CD4-positive, alpha-beta T cell treated with Interleukin-17A for 1 hour (primary cell): ENCODE data around the gene ZNHIT1.
A peak's percentile ranks its signal among the peaks of the same experiment; 100 is the strongest.
"Not testable (repeated sequence)": the region's sequence is repeated elsewhere in the genome, so short reads cannot be mapped to it uniquely, and the experiment has no call there.

Experiments
- DNase-seq: peaks from one replicate; pipeline ENCODE4 v3.0.0-alpha.2; 2020

Gene ZNHIT1

DNA sequence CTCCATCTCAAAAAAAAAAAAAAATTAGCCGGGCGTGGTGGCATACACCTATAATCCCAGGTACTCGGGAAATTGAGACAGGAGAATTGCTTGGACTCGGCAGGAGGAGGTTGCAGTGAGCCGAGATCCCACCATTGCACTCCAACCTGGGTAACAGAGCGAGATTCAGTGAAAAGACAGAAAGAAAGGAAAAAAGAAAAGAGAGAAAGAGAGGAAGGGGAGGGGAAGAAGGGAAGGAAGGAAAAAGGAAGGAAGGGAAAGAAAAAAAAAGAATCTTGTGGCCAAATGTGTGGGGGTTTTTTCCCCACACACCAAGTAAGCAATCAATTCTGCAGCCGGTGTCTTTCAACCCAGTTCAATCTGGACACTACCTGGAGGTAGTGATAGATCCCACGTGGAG, 28.9 kb upstream of the ZNHIT1 start:
- no peak for DNase-seq

DNA sequence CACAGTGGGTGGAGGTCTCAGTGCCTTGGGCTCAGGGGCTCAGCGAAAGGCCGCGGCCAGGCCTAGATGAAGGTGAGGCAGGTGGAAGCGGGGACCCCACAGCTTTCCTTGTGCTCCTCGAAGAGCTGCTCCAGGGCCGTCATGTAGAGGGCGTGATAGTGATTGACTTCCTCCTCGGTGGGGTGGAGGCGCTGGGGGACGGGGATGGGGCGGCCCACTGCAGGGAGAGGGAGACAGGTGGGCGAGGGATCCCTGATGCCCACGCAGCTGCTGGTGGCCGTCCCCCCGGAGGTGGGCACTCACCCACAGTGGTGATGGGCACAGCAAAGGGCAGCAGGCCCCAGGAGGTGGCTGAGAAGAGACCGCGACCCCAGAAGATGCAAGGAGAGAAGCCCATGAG, 22.1 kb upstream of the ZNHIT1 start:
- no peak for DNase-seq

DNA sequence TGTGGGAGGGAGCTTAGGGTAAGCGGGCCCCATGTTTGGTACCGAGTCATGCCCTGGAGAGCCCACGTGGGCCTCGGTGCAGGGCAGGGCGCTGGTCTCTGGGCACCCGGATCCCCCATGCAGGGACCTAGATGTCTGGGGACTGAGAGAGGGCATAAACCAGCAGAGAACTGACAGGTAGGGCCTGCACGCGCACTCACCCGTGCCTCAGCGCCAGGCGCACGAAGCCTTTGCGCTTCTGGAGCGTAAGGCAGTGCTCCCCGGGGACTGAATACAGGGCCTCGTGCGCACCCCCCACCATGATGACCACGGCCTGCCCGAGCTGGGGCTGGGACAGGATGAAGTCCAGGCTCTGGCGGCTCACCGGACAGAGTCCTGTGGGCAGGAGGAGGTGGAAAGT, 20.0 kb upstream of the ZNHIT1 start:
- no peak for DNase-seq

DNA sequence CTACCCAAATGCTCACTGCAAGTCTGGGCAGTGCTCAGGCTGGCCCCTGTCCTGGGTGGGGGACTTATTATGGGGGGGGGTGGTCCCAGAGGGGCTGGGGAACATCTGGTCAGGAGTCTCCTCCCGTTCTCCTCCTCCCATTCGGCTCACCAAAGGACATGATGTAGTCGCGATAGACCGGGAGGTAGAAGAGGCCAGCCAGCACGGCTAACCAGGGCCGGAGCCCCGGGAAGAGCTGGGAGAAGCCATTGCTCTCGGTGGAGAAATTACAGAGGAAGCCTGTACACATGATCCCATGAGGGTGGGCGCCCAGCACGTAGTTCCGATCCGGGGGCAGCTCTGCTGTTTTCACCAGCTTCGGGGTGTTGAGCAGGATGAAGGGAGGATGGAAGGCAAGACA, 19.5 kb upstream of the ZNHIT1 start:
- no peak for DNase-seq

GRCh38 chr7:101199522-101199921, 18.4 kb upstream of the ZNHIT1 start:
- not testable (repeated sequence) for DNase-seq

DNA sequence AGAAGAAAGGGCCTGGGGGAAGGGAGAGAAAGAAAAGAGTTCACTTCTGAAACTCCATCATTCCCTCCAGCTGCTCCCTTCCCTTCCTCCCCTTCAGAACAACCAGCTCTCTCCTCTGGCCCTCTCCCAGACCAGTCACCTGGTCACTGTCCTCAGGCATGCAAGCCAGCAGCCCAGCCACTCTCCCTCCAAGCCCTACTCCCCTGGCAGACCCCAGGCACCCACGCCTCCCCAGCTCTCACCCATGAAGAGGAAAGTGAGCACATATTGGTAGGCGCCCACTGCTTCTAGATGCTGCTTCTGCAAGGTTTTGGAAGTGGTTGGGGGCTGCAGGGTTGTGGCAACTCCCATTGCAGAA, 17.5 kb upstream of the ZNHIT1 start:
- DNase-seq: no peak

GRCh38 chr7:101200862-101201599, 16.9 kb upstream of the ZNHIT1 start, which contains the start of gene MOGAT3:
TSS of gene MOGAT3 (minus strand) at chr7:101201036. CDS start at chr7:101200854, 182 bp downstream.
- DNase-seq: no peak

DNA sequence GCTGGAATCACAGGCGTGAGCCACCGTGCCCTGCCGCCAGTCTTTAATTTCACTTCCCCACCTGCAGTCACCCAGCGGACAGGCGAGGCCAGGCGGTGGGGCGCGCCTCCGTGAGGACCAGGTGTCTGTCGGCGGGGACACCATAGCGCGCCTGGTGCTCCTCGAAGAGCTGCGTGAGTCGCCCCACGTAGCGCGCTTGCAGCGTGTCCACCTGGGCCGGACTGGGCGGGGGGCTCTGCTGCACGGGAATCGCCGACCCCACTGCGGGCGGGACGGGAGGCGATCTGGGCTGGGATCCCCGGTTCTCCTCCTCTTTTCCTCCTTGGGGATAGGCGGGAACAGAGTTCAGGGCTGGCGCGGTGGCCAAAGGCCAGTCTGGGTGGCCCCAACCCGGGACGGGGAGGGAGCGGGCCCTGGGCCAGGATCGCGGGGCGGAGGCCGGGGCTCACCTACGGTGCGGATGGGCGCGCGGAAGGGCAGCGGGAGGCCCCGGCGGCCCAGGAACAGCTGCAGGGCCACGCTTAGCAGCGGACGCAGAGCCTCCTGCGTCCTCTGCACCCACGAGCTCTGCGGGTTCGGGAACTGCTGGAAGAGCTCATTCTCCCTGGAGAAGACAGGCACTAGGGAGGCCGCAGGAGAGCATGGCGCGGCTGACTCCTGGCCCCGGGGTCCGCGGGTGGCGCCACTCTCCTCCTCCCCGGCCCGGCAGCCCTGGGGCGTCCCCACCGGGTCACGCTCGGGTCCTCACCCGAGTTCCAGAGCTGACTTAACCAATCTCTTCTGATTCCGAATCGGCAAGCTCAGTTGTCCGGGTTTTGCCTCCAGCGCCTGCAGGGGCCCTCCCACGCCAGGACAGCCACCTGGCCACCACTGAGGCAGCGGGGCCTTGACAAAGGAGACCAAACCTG, 16.0 kb upstream of the ZNHIT1 start:
- no peak for DNase-seq

GRCh38 chr7:101202603-101202918, 15.4 kb upstream of the ZNHIT1 start:
- no peak for DNase-seq

- DNase-seq: peak; percentile 51
These were observed 13.9 kb upstream of the ZNHIT1 start for GRCh38 chr7:101203740-101204738.

- DNase-seq: no peak
These were observed 11.9 kb upstream of the ZNHIT1 start for GRCh38 chr7:101205901-101206664.

DNA sequence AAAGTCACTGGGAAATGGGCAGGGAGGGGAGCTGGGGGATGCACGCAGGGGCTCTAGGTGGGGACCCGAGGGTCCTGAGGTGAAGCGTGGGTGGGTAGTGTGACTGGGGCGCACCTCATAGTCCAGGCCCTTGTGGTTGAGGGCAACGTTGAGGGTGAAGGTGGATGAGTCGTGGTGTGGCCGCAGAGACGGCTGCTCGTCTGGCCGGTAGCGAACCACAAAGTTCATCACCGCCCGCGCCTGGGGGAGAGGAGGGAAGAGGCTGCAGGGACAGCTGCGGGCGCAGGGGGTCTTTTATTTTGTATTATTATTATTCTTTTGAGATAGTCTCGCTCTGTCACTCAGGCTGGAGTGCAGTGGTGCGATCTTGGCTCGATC, 11.3 kb upstream of the ZNHIT1 start:
- no peak for DNase-seq

GRCh38 chr7:101207459-101207858, 10.5 kb upstream of the ZNHIT1 start:
- DNase-seq: no peak

- DNase-seq: no peak
These were observed 9.2 kb upstream of the ZNHIT1 start for GRCh38 chr7:101208794-101209193.

DNA sequence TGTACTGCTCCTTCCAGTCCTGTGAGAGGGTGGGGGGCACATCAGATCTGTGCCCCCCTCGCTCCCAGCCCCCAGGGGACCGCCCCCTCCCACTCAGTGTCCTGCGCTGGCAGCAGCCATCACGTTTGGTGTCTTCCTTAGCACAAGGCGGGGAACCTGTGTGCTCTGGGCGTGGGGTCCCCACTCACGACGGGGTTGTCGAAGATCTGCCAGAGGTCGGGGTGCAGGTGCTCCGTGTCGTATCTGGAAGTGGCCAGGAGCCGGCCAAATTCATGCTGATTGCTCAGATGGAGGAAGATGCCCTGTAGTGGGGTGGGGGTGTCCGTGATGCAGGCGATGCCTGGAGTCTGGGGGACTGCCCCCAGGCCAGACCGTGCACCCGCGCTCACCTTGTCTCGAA, 7.8 kb upstream of the ZNHIT1 start:
- no peak for DNase-seq

DNA sequence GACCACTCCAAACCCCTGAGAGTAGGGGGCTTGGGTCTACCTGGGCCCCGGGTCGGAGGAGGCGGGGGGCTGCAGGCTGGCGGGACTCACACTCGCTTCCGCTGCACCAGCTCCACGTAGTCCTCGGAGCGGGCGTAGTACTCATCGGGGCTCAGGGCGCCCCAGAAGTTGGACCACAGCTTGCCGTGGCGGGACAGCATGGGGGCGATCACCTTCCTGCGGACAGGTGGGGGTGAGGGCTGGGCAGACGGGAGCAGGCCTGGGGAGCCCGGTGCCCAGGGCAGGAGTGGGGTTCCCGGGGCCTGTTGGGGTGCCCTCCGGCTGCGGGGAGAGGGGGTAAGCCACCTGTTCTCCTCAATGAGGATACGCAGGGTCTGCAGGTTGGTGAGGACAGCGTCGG, 6.5 kb upstream of the ZNHIT1 start:
- DNase-seq: no peak

DNA sequence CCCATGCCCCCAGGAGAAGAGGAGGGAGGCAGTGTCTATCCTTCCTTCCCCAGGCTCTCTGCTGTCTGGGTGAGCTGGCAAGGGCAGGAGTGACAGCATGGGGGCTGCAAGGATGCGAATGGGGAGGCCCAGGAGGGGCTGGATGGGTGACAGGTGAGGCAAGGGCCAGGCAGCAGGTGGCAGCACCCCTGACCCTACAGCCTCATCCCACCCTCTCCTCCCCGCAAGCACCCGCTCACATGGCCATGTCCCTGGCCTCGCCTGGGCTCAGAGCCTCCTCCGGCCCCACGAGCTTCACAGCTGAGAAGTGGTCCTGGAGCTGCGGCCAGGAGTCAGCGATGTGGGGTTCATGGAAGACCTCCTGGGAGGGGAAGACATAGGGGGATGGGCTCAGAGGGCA, 6.0 kb upstream of the ZNHIT1 start:
- DNase-seq: no peak

DNA sequence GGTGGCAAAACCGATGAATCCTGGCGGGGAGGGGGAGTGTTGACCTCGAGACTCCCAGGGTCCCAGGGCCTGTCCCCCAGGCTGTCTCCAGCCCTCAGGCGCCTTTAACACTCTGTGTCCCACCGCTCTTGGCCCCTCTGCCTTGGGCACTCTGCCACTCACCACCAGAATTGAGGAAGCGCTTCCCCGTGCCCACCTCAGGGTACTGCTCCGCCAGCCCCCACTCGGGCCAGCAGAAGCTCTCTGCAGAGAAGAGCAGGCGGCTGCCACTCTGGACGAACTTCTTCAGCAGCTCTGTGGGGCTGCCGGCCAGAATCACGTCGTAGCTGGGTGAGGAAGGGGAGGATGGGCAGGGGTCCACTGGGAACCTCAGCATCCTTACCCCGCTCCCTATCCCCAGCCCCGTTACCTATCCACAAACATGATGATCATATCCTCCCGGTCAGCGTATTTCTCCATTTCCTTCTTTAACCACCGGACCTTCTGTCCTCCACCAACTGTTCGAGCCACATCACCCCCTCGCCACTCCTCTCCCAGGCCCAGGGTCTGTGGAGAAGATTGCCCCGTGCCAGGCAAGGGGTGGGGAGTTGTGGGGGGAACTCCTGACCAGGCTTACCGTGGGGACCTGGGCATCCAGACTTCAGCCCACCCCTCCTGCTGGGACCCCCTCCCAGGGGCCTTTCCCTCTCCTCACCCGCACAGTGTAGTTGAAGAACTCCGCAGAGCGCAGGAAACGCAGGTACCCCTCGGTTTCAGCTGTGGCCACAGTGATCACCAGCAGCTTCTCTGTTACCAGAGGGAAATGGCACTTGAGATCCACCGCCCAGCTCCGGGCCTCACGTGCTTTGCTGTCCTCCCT, 1.7 kb upstream of the ZNHIT1 start:
- DNase-seq: no peak

- no peak for DNase-seq
These were observed 1.0 kb upstream of the ZNHIT1 start for GRCh38 chr7:101216860-101217387.

DNA sequence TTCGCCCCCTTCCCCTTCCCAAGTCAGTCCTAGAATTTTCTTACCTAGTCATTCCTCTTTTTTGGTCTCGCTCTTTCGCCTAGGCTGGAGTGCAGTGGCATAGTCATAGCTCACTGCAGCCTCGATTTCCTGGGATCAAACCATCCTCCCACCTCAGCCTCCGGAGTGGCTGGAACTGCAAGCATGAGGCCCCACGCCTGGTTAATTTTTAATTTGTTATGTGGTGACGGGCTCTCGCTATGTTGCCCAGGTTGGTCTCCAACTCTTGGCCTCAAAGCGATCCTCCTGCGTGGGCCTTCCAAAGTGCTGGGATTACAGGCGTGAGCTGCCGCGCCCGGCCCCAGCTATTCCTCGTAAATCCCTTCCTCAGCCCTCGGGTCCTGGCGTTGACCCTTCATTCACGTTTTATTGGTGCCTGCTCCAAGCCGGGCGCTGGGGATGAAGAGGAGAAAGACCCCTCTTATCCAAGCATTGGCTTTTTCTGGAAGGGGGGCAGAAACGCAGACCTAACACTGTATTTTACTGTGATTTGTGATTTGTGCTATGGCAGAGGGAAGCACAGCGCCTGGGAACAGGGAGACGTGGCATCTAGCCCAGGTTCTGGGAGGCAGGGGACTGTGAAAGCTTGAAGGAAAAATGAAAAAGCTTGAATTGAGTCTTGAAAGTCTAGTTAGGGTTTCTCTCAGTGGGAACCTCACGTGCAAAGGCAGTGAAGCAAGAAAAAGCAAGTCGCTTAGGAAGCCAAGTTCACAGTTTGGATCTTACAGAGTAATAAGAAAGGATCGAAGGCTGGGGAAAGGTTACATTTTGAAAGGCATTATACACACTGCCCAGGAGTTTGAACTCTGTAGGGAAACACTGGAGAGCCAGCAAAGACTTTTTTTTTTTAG, 516 bp downstream of the ZNHIT1 start:
- DNase-seq: no peak
